Loucy (cell line): ENCODE data around the gene LMF1.

ENCODE experiments used
- H2AFZ ChIP-seq: fragments of 200-600 bp; sonication (generic); 2 replicates; pipeline ENCODE4 v1.6.0; 2016; ENCODE audit warnings: antibody characterized with exemption, mild to moderate bottlenecking, low read length, moderate library complexity
- H3F3A ChIP-seq: fragments of 200-600 bp; 2 replicates; pipeline ENCODE4 v1.6.0; 2016; ENCODE audit warnings: antibody characterized with exemption, low read depth, mild to moderate bottlenecking
- H3K27me3 ChIP-seq: fragments of 200-600 bp; sonication (generic); 2 replicates; pipeline ENCODE4 v1.6.1; 2014; ENCODE audit warnings: low read length, mild to moderate bottlenecking; ENCODE audit not compliant: insufficient read depth, poor library complexity, severe bottlenecking
- H3K36me3 ChIP-seq: fragments of 200-600 bp; sonication (generic); 2 replicates; pipeline ENCODE4 v1.6.1; 2016; ENCODE audit warnings: low read length; ENCODE audit not compliant: insufficient read depth
- H3K4me1 ChIP-seq: fragments of 200-600 bp; sonication (generic); 2 replicates; pipeline ENCODE4 v1.5.1; 2014; ENCODE audit warnings: low read length, mild to moderate bottlenecking; ENCODE audit not compliant: insufficient read depth, poor library complexity, severe bottlenecking
- H3K4me2 ChIP-seq: fragments of 200-600 bp; sonication (generic); 2 replicates; pipeline ENCODE4 v1.6.0; 2014; ENCODE audit warnings: antibody characterized with exemption, low read length, low read depth, mild to moderate bottlenecking; ENCODE audit not compliant: poor library complexity, severe bottlenecking
- H3K4me3 ChIP-seq: fragments of 200-600 bp; sonication (generic); 2 replicates; pipeline ENCODE4 v1.5.1; 2014; ENCODE audit warnings: low read length, mild to moderate bottlenecking, mixed read lengths; ENCODE audit not compliant: poor library complexity, severe bottlenecking
- H3K79me2 ChIP-seq: fragments of 200-600 bp; sonication (generic); 2 replicates; pipeline ENCODE4 v1.6.1; 2014; ENCODE audit warnings: low read length; ENCODE audit not compliant: insufficient read depth
- H3K9ac ChIP-seq: fragments of 200-600 bp; sonication (generic); 2 replicates; pipeline ENCODE4 v1.6.0; 2014; ENCODE audit warnings: mild to moderate bottlenecking, low read depth, low read length, moderate library complexity; ENCODE audit not compliant: poor library complexity, severe bottlenecking
- H3K9me2 ChIP-seq: fragments of 200-600 bp; sonication (generic); replicated peaks from 2 replicates; pipeline ENCODE4 v1.6.1; 2016; ENCODE audit warnings: low read depth, low read length, mixed read lengths
- H3K9me3 ChIP-seq: fragments of 200-600 bp; sonication (generic); 2 replicates; pipeline ENCODE4 v1.6.1; 2014; ENCODE audit warnings: mild to moderate bottlenecking, antibody characterized with exemption, low read length, low read depth; ENCODE audit not compliant: insufficient read depth
- H4K20me1 ChIP-seq: fragments of 200-600 bp; sonication (generic); 2 replicates; pipeline ENCODE4 v1.6.0; 2014; ENCODE audit warnings: antibody characterized with exemption, low read length, mild to moderate bottlenecking; ENCODE audit not compliant: insufficient read depth, poor library complexity, severe bottlenecking
- CTCF ChIP-seq: fragments of 200-600 bp; sonication (generic); conservative IDR thresholded peaks from 2 replicates; pipeline ENCODE4 v1.5.1; 2014; ENCODE audit warnings: mild to moderate bottlenecking, antibody characterized with exemption, low read length
- EZH2phosphoT487 ChIP-seq: fragments of 200-600 bp; IDR thresholded peaks from 2 replicates; pipeline ENCODE4 v1.6.1; 2018; ENCODE audit warnings: antibody characterized with exemption, mild to moderate bottlenecking, moderate library complexity, borderline replicate concordance

Gene LMF1

GRCh38 chr16:841455-842060 lies 129.2 kb downstream of the LMF1 start:
- Histone ChIP-seq H3F3A (no peaks in the 10 kb centered on the region), H3K9me2 (no peaks in the 10 kb centered on the region), H3K79me2 (no peaks in the 10 kb centered on the region), H4K20me1 (no peaks in the 10 kb centered on the region), H3K36me3 (no peaks in the 10 kb centered on the region), H3K9ac (no peak overlapping the region), H3K4me1 (no peaks in the 10 kb centered on the region), H3K4me2 (no peak overlapping the region), H3K4me3 (no peak overlapping the region), H2AFZ (no peak overlapping the region), H3K27me3 (no peaks in the 10 kb centered on the region), H3K9me3 (no peaks in the 10 kb centered on the region; the same call in 1 of the 2 replicates)
- TF ChIP-seq CTCF, result no peak
- no peak for TF ChIP-seq EZH2phosphoT487

- no peak overlapping the region for H3K4me2 ChIP-seq
- H3K9me2 ChIP-seq, result no peaks in the 10 kb centered on the region
- H2AFZ ChIP-seq, result no peak overlapping the region
- H3K36me3 ChIP-seq, result no peaks in the 10 kb centered on the region
- no peaks in the 10 kb centered on the region for H3K27me3 ChIP-seq
- no peak overlapping the region for H3K9ac ChIP-seq
- H3K9me3 ChIP-seq, result no peaks in the 10 kb centered on the region; the same call in 1 of the 2 replicates
- H3K4me3 ChIP-seq, result no peak overlapping the region
- no peaks in the 10 kb centered on the region for H3F3A ChIP-seq
- no peak for TF ChIP-seq EZH2phosphoT487
- no peak for TF ChIP-seq CTCF
- no peaks in the 10 kb centered on the region for H4K20me1 ChIP-seq
- H3K79me2 ChIP-seq, result no peaks in the 10 kb centered on the region
- H3K4me1 ChIP-seq, result no peaks in the 10 kb centered on the region
These were observed 130.0 kb downstream of the LMF1 start for GRCh38 chr16:840561-841454.

GRCh38 chr16:839643-840408 lies 131.0 kb downstream of the LMF1 start:
- H3K27me3 ChIP-seq, result no peaks in the 10 kb centered on the region
- H4K20me1 ChIP-seq, result no peaks in the 10 kb centered on the region
- no peaks in the 10 kb centered on the region for H3K79me2 ChIP-seq

More at GRCh38 chr16:839643-840408, 131.0 kb downstream of the LMF1 start:
- H3K4me3 ChIP-seq, result no peak overlapping the region
- H3K9me3 ChIP-seq, result no peaks in the 10 kb centered on the region; the same call in 1 of the 2 replicates
- no peak overlapping the region for H2AFZ ChIP-seq
- H3K9ac ChIP-seq, result no peak overlapping the region
- H3K4me1 ChIP-seq, result no peaks in the 10 kb centered on the region
- H3K36me3 ChIP-seq, result no peaks in the 10 kb centered on the region
- no peaks in the 10 kb centered on the region for H3F3A ChIP-seq
- TF ChIP-seq EZH2phosphoT487, result no peak
- no peak for TF ChIP-seq CTCF
- no peak overlapping the region for H3K4me2 ChIP-seq
- H3K9me2 ChIP-seq, result no peaks in the 10 kb centered on the region
